GM21390 (cell line): ENCODE results near the gene TBC1D1.
A peak's percentile ranks its signal among the peaks of the same experiment; 100 is the strongest.

Source experiments
- ATAC-seq: cut with Tn5 transposase; IDR thresholded peaks from one replicate; pipeline ENCODE4 v1.9.1; 2021; ENCODE audit not compliant: unreplicated experiment

Gene TBC1D1

GRCh38 chr4:37890801-37891259, at the start of gene TBC1D1:
TBC1D1 (plus strand) TSS chr4:37891084; CDS start chr4:37902096, 11,012 bp downstream.
- peak; percentile 26 for ATAC-seq

- no peak for ATAC-seq
Observed at GRCh38 chr4:37844204-37844603, 46.7 kb upstream of the TBC1D1 start.

- no peak for ATAC-seq
Observed at GRCh38 chr4:37845201-37845600, 45.7 kb upstream of the TBC1D1 start.

- no peak for ATAC-seq
Observed at GRCh38 chr4:37847311-37847884, 43.5 kb upstream of the TBC1D1 start.

- ATAC-seq, result no peak
Observed at GRCh38 chr4:37852376-37852775, 38.5 kb upstream of the TBC1D1 start.

GRCh38 chr4:37858112-37858511, 32.8 kb upstream of the TBC1D1 start:
- ATAC-seq, result no peak

GRCh38 chr4:37858872-37859271, 32.0 kb upstream of the TBC1D1 start:
- ATAC-seq, result no peak

- ATAC-seq, result no peak
Observed at GRCh38 chr4:37860266-37860665, 30.6 kb upstream of the TBC1D1 start.

- no peak for ATAC-seq
Observed at GRCh38 chr4:37862961-37863360, 27.9 kb upstream of the TBC1D1 start.

GRCh38 chr4:37864786-37865185, 26.1 kb upstream of the TBC1D1 start:
- no peak for ATAC-seq

- ATAC-seq, result no peak
Observed at GRCh38 chr4:37865450-37865849, 25.4 kb upstream of the TBC1D1 start.

GRCh38 chr4:37867102-37867501, 23.8 kb upstream of the TBC1D1 start:
- ATAC-seq, result no peak

- ATAC-seq, result no peak
Observed at GRCh38 chr4:37868238-37868637, 22.6 kb upstream of the TBC1D1 start.

GRCh38 chr4:37872310-37872988, 18.4 kb upstream of the TBC1D1 start:
- ATAC-seq, result no peak

- ATAC-seq, result no peak
Observed at GRCh38 chr4:37873386-37873785, 17.5 kb upstream of the TBC1D1 start.

GRCh38 chr4:37876156-37876555, 14.7 kb upstream of the TBC1D1 start:
- no peak for ATAC-seq

- ATAC-seq, result no peak
Observed at GRCh38 chr4:37879365-37879764, 11.5 kb upstream of the TBC1D1 start.

- ATAC-seq, result no peak
Observed at GRCh38 chr4:37881811-37882210, 9.1 kb upstream of the TBC1D1 start.

GRCh38 chr4:37882665-37883296, 8.1 kb upstream of the TBC1D1 start:
- no peak for ATAC-seq

GRCh38 chr4:37884855-37885487, 5.9 kb upstream of the TBC1D1 start:
- ATAC-seq, result no peak

- no peak for ATAC-seq
Observed at GRCh38 chr4:37885496-37885895, 5.4 kb upstream of the TBC1D1 start.
